Endometrial microvascular endothelial cells (primary cell): ENCODE measurements around the gene GMDS. TPM values are rescaled to one million over a fixed set of nuclear protein-coding genes. Genes with fewer than 3 reads are reported as not detected.

ENCODE experiments used
- in situ Hi-C: cut with HindIII; loops from 2 replicates; pipeline ENCODE4 v1.10.0; 2017; ENCODE audit warnings: low sequenced_read_pairs, low pct_unique_long_range_greater_than_20kb; ENCODE audit errors: inconsistent ontology term
- total RNA-seq: library from RNA; depleted of rRNA; stranded (reverse); fragments of >200 nt; gene quantifications from one replicate; pipeline ENCODE4 v1.2.3, GENCODE V29; 2015; ENCODE audit errors: inconsistent ontology term

The GMDS gene
- total RNA-seq, 1 donor from 2014 or later = 7.4 TPM

DNA sequence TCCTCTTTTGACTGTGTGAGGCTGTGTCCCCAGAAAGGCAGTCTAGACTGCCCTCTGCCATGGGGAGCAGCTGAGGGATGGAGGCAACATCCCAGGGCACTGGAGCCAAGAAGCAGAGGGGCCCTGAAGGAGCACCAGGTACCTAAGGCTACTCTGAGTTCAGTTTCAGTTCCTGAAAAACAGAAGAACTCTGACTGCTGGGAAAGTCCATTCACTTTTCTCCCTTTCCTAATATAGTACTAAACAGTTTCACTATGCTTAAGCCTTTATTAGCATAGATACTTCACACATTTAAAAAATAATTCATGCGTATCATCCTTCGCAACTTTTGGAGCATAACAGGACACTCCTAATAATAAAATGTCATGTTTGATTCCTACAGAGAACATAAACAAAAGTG, 505.7 kb downstream of the GMDS start:
- in situ Hi-C loops = no loop called here

DNA sequence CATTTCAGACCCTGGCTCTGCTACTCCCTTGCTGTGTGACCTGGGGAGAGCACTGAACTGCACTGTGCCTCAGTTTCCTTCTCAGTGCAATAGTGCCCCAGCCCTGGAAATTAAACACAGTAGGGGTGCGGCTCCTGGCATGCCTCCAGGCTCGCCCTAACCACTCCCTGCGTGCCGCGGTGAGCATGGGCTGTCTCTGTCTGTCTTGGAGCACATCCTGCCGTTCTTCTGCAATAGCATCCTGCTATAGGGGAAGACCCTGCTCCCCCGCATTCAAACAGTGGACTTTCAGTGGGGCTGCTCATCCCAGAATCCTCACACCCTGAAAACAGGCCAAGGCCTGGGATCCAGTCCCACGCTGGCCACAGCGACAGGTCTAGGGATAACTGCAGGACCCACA, 506.2 kb downstream of the GMDS start:
- in situ Hi-C loops = no loop called here

DNA sequence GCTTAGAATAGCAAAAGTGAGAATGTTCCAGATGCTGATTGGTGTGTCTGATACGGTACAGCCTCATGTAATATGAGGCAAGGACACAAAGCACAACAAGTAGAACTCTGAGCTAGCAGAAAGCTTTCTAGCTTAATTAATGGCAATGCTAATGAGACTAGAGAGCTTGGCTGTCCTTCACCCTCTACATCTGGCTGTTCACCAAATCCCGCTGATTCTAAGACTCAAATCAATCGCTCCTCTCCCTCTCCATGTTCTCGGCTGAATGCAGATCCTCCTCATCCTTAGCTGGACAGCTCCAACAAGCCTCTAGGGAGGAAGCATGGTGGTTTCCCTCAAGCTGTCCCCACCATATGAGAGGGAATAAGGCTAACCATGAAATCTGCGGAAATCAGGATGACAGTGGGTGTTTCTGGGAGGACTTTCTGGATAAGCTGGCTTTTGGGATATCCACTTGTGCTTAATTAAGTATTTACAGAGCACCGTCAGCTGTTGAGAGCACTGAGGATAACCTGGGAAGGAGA, 506.8 kb downstream of the GMDS start:
- in situ Hi-C loops = no loop called here

DNA sequence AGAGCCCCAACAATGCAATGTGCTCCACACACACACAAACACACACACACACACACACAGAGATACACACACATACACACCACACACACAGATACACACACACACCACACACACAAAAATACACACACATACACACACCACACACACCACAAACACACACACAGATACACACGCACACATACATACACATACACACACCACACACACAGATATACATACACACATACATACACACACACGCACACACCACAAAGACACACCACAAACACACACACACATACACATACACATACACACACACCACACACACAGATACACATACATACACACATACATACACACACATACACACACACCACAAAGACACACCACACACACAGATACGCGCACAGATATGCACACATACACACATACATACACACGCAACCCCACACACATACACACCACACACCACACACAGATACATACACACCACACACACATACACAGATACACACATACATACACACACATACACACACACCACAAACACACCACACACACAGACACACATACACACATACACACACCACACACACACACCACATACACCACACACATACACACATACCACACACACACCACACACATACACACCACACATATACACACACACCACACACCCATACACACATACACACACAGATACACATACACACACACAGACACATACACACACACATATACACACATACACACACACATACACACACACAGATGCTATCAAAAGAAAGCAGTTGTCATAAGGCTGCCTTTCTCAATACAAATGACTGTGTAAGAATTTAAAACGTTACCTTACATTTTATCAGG, 507.7 kb downstream of the GMDS start:
- in situ Hi-C loops = no loop called here

DNA sequence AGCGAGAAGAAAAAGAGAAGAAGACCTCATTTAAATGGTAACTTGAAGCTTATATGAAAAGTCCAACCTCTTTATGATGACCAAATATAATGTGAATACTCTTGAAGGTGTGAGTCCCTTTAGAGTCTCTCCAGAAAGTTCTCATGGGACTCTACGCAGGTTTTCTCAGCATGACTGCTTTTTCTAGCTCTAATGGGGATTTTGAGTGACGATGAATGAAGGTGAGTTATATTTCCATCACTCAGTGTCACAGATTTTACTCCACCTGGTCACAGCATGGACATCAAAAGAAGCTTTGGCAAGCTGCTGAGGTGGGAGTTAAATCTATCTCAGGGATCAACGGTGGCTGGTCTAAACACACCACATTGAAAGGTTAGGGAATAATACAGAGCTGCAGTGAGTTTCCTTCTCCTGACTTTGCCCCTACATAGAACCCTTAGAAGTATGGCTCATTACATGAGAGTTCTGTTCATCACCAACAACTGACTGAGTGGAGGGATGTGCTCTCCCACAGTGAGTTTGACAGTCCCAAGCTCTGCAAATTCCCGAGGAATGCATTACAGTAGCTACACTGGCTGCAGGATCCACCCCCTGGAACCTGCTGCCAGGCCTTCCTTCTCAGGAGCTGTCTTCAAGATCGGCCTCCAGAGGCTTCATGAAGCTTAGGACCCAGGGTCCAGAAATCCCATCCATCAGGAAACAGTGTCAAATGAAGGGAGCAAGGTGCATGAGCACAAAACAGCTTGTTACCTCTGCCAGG, 508.9 kb downstream of the GMDS start:
- in situ Hi-C loops = no loop called here

DNA sequence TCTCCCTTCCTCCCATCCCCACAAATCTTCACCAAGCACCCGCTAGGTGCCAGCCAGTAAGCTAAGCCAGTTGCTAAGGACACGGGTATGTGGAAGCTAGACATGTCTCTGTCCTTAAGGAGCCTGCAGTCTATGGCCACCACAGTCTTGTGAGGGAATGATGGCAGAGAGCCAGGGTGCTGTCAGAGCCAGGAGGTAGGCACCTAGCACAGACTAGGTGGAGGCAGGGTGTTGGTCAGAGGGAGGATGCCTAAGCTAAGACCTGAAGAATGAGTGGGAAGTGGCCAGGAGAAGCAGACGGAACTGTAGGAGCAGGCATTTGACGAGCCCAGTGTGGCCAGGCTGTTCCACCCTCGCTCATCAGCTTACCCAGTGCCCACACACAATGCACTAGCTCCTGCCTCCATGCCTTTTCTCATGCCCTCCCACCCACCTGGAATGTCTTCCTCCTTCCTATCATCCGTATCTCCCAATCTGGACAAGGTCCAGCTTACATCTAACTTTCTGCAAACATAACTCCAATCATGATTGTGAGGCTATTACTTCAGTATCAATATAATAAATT, 510.1 kb downstream of the GMDS start:
- in situ Hi-C loops = no loop called here

DNA sequence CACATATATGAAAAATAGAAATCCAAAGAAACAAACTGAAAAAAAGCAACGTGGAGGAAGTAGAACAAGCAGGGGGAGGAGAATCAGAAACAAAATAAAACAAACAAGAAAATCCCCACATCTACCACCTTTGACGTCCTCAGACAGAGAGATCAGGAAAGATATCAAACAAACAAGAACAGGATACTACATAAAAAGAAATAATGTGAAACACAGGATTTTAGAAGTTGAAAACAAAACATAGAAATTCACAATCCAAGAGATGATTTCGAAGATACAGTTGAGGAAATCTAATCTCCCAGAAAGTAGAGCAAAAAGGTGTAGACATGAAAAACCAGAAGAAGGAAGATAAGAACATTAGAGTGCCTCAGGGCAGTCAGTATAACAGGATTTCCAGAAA, 514.5 kb downstream of the GMDS start:
- in situ Hi-C loops = no loop called here

DNA sequence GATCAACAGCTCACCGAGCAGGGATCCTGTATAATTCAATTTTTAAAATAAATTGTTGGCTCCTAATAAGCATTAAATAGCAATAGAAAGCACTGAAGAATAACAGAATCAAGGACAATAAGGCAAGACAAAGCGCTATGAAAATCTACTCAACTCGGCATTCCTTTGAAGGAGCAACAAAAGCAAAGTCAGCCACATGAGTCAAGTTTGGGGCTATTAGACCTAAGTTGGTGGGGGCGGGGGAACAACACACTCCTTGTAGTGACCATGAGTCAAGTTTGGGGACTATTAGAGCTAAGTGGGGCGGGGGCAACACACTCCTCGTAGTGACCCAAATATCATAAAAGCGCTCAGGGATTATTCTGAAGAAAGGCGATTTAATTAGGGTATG, 515.7 kb downstream of the GMDS start:
- in situ Hi-C loops = no loop called here

DNA sequence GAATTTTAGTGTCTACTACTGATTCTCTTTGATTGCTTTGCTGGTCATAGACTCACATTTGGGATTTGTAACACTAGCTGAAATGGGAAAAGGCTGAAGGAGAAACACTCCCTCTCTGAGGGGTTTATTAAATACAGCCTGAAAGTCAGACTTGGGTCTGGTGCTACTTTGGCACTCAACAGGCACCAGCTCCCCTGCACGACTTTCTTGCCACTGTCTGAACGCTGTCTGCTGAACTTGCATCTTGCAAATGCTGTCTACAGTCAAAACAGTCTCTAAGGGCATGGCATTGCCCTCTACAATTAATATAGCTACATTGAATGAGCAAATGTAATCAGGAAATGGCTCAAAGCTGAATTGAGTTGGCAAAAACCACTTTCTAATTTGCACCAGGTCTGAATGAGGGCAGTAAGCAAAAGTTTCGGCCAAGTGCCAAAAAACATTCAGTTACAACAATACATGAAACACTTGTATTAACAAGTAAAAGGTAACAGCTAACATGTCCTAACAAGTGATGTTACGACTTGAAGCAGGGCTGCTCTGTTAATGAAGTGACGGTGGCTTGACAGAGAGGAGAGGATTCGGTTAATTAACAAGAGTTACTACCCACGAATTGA, 516.2 kb downstream of the GMDS start:
- in situ Hi-C loops = no loop called here

DNA sequence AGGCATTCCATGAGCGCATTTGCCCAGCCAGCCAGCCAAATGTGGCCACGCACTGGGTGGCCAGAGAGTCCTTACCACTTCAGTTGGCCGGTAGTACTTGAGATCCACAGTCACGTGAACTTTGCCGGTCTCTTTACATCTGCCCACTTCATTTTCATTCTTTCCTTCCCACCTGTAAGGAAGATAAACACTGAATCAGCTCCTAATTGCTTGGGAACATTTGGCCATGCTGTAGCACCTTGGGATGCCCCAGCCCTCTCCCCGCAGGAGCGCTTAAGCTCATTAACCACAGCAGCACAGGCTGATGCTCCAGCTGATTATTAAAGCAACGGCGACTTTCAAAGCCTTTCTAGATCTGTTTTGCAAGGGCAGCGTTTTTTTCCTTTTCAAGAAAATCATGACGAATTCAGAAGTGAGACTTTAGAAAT, 519.0 kb downstream of the GMDS start:
- in situ Hi-C loops = no loop called here

DNA sequence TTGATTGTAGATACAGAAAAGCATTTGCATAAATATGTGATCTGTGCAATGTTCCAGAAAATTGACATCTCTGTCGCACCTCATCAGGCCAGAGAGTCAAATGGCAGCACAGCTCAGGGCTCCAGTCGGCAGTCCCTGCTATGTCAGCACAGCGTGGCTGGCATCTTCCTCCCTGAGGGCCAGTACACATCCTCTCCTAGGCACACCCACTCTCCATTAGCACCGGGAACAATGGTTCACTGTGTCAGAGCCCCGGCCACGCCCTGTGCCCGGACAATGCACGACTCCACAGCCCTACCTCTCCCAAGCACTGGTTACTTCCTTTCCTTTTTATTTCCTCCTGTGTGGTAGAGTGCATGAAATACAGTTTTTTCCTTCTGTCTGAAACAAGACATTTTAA, 520.8 kb downstream of the GMDS start:
- in situ Hi-C loops = no loop called here

DNA sequence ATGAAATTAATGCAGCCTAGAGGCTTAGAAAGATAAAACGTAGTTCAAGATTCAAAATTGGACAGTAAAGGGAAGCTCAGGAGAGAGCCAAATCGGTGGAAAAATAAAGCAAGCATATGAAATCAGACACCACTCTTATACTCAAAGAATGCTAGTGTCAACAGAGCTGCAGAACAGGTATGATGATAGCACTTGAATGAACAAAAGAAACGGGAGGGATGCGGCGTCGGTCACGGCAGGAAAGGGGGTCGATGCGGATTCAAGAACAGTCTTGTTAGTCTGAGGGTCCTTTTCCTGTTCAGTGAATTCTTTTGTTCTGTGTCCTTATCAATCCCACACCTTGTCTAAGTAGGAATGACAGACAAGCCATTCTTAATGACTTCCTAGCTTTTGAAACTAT, 521.3 kb downstream of the GMDS start:
- in situ Hi-C loops = no loop called here

DNA sequence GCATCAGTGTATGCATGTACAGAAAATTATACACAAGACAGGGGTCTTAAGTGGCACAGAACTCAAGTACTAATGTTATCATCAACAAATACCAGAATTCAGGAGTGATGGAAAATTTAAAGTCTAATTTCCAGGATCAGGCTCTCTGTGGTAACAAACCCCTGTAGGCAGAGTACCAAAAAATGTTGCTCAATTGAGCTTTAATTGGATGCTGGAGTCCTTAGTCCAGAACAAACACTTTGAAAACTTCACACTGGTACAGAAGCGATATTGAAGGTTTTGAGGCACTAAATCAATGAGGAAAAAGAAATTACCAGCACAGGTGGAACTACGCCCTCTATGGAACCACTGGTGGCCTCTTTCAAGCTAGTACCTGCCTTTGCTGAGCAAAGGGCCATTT, 522.6 kb downstream of the GMDS start:
- in situ Hi-C loops = no loop called here

DNA sequence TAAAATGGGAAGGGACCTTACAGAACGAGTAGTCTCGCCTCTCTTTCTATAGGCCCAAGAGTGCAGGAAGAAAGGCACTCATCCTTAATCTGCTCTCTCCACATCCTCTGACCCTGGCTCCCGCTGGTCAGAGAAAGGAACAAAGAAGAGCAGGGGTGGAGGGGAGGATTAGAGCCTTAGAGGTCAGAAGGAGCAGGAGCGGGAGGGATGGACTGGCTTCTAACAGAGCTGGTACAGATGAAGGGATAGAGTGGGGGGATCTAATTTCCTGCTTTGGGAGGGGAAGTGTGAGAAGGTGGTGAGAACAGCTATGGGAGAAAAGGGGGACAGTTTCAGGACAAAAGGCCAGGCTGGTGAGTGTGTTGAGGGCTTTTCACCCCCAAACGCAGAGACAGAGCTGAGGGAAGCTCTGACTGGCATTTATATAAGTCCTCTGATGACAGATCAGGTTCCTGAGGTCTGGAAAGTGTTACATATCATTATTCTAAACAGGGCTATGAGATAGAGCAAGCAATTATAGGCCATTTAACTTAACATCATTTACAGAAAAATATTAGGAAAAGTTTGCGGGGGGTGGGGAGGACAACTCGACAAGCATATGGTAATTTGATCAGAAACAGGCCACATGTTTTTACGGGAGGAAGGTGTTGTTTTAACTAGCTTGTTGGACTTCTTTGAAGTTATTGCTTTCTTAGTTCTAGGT, 524.6 kb downstream of the GMDS start:
- in situ Hi-C loops = no loop called here

DNA sequence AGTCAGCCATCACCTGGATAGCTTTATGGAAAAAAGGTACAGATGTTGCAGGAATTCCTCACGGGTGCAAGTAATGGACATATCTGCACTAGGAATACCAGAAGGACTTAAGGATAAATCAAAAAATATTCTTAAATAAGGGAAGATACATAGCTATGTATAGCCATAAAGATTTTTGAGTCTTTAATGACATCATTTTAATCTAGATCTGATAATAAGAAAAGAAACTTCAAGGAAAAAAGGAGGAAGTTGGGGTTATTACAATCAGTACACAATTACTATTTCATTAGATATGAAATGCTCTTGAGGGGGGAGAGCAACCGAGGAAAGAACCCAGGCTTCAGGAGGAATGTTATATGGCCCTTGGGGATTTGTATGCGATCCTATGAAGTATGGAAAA, 525.5 kb downstream of the GMDS start:
- in situ Hi-C loops = no loop called here

DNA sequence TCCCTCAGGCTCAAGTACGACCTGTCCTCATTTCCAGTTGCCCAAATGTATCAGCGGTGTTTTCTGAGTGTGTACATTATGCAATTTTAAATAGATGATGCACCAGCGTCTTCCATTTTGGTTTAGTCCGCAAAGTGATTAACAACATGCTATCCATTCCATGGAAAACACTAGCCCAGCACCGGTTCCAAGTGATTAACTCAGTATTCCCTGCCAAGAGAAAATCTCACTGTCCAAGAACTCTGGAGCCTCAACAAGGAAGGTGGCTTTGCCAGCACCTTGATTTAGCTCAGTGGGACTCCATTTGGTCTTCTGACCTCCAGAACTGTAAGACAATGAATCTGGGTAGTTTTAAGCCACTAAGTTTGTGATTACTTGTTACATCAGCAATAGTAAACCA, 528.5 kb downstream of the GMDS start:
- in situ Hi-C loops = no loop called here

DNA sequence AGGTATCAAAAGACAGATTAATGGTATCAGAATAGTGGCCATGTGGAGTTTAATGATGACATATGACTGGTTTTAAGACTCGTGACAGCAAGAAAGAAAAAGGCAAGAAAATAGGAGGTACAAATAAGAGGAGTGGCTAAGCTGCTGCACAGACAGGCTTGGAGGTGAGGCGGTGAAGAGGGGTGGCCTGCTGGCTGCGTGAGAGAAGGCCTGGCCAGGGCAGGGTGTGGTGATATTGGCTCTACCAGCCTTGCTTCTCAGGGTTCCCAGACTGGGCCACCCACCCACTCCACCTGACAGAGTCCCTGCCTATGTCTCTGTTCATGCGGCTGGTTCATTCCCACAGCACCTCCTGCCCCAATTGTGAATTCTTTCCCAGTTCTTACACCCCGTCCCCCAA, 529.0 kb downstream of the GMDS start:
- in situ Hi-C loops = no loop called here

DNA sequence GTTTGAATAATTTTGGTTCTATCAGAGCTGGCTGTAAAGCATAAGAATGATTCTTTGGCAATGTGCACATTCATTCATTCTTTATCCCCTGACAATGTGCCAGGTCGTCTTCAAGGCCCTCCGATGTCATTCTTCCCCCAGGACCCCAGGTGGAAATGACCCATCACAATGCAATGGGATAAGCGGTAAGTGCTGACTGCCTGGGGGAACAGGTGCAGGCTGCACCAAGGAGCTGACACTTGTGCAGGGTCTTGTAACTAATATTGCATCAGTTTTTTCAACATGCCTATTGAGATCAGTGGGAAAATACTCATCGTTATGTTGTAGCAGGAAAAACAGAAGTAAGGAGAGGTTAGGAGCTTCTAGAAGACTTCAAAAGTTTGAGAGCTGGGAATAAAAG, 530.1 kb downstream of the GMDS start:
- in situ Hi-C loops = no loop called here

DNA sequence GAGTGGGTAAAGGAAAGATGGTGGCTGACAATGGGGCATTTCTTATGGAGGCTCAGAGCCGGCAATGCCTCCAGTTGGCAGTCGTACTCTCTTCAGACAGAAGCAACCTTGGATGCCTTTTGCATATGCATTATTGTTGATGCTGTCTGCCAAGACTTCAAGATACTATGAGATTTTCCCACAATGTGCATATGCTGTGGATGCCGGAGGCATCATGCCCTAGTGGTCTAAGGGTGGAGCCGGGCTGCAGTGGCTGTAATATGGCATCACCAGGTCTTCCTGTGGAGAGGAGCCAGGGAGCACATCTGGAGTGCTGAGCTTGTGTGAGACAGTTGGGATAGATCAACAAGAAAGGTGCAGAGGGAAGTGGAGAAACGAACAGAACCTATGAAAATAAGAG, 530.8 kb downstream of the GMDS start:
- in situ Hi-C loops = no loop called here
